Endothelial cell of umbilical vein (primary cell): ENCODE results near the gene CD44. TPM values are rescaled to one million over a fixed set of nuclear protein-coding genes. Genes with fewer than 3 reads are reported as not detected.
A peak's percentile ranks its signal among the peaks of the same experiment; 100 is the strongest.

ENCODE experiments used
- BruUV-seq: library from RNA; stranded (reverse); fragments of 400-500 nt; replicated peaks from 2 replicates; lab custom pipeline; 2021; lab: Mats Ljungman, UMichigan
- CTCF ChIA-PET: fragments of 300-600, 350-600 bp; sonication (Branson Sonifier 250); formaldehyde crosslinking; loops from one replicate; lab custom pipeline; 2021; ENCODE audit warnings: antibody characterized with exemption, inconsistent platforms; lab: Charles Lee
- POLR2A ChIA-PET: fragments of 300-600, 350-600 bp; sonication (Branson Sonifier 250); formaldehyde crosslinking; loops from one replicate; lab custom pipeline; 2021; ENCODE audit warnings: antibody characterized with exemption, inconsistent platforms; lab: Charles Lee
- DNase-seq: peaks from one replicate; pipeline ENCODE4 v3.0.0-alpha.2; 2011; ENCODE audit warnings: low read depth, low spot score
- FAIRE-seq: peaks from 2 replicates; lab custom pipeline; 2011; peaks lifted over from hg19 to GRCh38; lab: Jason Lieb, UNC
- H2AFZ ChIP-seq: 2 replicates; pipeline ENCODE4 v1.6.0; 2012; ENCODE audit warnings: low read depth, low read length, control low read depth, inconsistent platforms
- H3K27ac ChIP-seq: 2 replicates; pipeline ENCODE4 v1.5.1; 2011; ENCODE audit warnings: low read depth, mild to moderate bottlenecking, control low read depth, low read length, moderate library complexity; ENCODE audit not compliant: insufficient read depth
- H3K27me3 ChIP-seq, 2 experiments: 2 replicates each; pipeline versions ENCODE4 v1.6.0 to v1.6.1; 2011; ENCODE audit warnings: low read length in 2 of 2, mixed read lengths in 1 of 2; ENCODE audit not compliant: control insufficient read depth in 2 of 2, insufficient read depth in 2 of 2
- H3K36me3 ChIP-seq, 2 experiments: 2 replicates in 1 of 2; 3 replicates in 1 of 2; pipeline ENCODE4 v1.5.1; 2011; ENCODE audit warnings: low read length in 2 of 2, mild to moderate bottlenecking in 1 of 2, moderate library complexity in 1 of 2; ENCODE audit not compliant: control insufficient read depth in 2 of 2, insufficient read depth in 2 of 2; ENCODE audit errors: extremely low read depth in 1 of 2
- H3K4me1 ChIP-seq: 3 replicates; pipeline ENCODE4 v1.5.1; 2011; ENCODE audit warnings: mild to moderate bottlenecking, low read length; ENCODE audit not compliant: control insufficient read depth, insufficient read depth; ENCODE audit errors: extremely low read depth
- H3K4me2 ChIP-seq: 2 replicates; pipeline ENCODE4 v1.6.1; 2011; ENCODE audit warnings: low read length, control low read depth, mixed read lengths; ENCODE audit not compliant: insufficient read depth
- H3K4me3 ChIP-seq, 3 experiments: fragments of 200-600 bp in 1 of 3; sonication (generic), shearing (Covaris generic) in 1 of 3; replicated peaks in 1 of 3; 2 replicates each; pipeline ENCODE4 v1.5.1; 2011 to 2016; ENCODE audit warnings: control low read depth in 3 of 3, low read length in 3 of 3, mild to moderate bottlenecking in 2 of 3, inconsistent platforms in 1 of 3, low read depth in 1 of 3, moderate library complexity in 1 of 3; ENCODE audit not compliant: insufficient read depth in 1 of 3
- H3K79me2 ChIP-seq: 2 replicates; pipeline ENCODE4 v1.6.0; 2012; ENCODE audit warnings: low read length, inconsistent platforms; ENCODE audit not compliant: control insufficient read depth, insufficient read depth
- H3K9ac ChIP-seq: replicated peaks from 2 replicates; pipeline ENCODE3; 2011; ENCODE audit warnings: low read length, control low read depth; ENCODE audit not compliant: insufficient read depth; ENCODE audit errors: extremely low read depth
- H3K9me1 ChIP-seq: replicated peaks from 3 replicates; pipeline ENCODE4 v1.6.0; 2011; ENCODE audit warnings: mild to moderate bottlenecking, low read length; ENCODE audit not compliant: control insufficient read depth, insufficient read depth; ENCODE audit errors: extremely low read depth
- H3K9me3 ChIP-seq: replicated peaks from 2 replicates; pipeline ENCODE4 v1.5.1; 2012; ENCODE audit warnings: low read length, inconsistent platforms; ENCODE audit not compliant: control insufficient read depth, insufficient read depth
- H4K20me1 ChIP-seq: replicated peaks from 2 replicates; pipeline ENCODE3; 2011; ENCODE audit warnings: mild to moderate bottlenecking, low read length; ENCODE audit not compliant: control insufficient read depth, insufficient read depth; ENCODE audit errors: extremely low read depth
- EZH2 ChIP-seq: IDR thresholded peaks from 2 replicates; pipeline ENCODE4 v1.6.1; 2012; ENCODE audit warnings: borderline replicate concordance, low read depth, mild to moderate bottlenecking, moderate library complexity, low read length, inconsistent platforms; ENCODE audit not compliant: severe bottlenecking
- FOS ChIP-seq: IDR thresholded peaks from 2 replicates; pipeline ENCODE4 v1.6.1; 2011; ENCODE audit warnings: mild to moderate bottlenecking, low read length, moderate library complexity, borderline replicate concordance; ENCODE audit not compliant: insufficient read depth
- GATA2 ChIP-seq: IDR thresholded peaks from 2 replicates; pipeline ENCODE4 v1.7.0; 2011; ENCODE audit warnings: low read depth, mild to moderate bottlenecking, moderate library complexity, mixed read lengths, low read length; ENCODE audit not compliant: insufficient read length, insufficient read depth
- JUN ChIP-seq: IDR thresholded peaks from 2 replicates; pipeline ENCODE4 v1.6.1; 2011; ENCODE audit warnings: borderline replicate concordance, low read depth; ENCODE audit not compliant: insufficient read length, insufficient read depth
- MYC ChIP-seq: IDR thresholded peaks from one replicate; pipeline ENCODE4 v1.6.1; 2011; ENCODE audit warnings: mild to moderate bottlenecking, low read depth, low read length
- POLR2A ChIP-seq: IDR thresholded peaks from 2 replicates; pipeline ENCODE4 v1.6.1; 2012; ENCODE audit warnings: low read depth, mild to moderate bottlenecking, control low read depth, low read length
- POLR2AphosphoS5 ChIP-seq: IDR thresholded peaks from 2 replicates; pipeline ENCODE4 v1.6.1; 2012; ENCODE audit warnings: low read depth, mild to moderate bottlenecking, control low read depth, low read length, moderate library complexity; ENCODE audit not compliant: insufficient read depth
- dilution Hi-C: fragments of 300-500 bp; cut with MboI; formaldehyde crosslinking; loops from one replicate; pipeline ENCODE4 v1.15.0; 2019; ENCODE audit warnings: low sequenced_read_pairs; ENCODE audit not compliant: extremely low pct_ligation_motif_present
- intact Hi-C: fragments of 100-400 bp; cut with micrococcal nuclease; formaldehyde crosslinking; loops from one replicate; pipeline ENCODE4 v1.10.0; 2022
- polyA plus RNA-seq, 4 experiments: library from polyadenylated mRNA; depleted of rRNA in 3 of 4; stranded (reverse) in 3 of 4; unstranded in 1 of 4; fragments of >200 nt; gene quantifications; 2 replicates each; pipeline versions ENCODE4 v1.2.1 to v1.2.3, GENCODE V29; 2011 to 2012; ENCODE audit warnings: missing spikeins in 1 of 4
- total RNA-seq: library from RNA; stranded (reverse); gene quantifications from 2 replicates; pipeline ENCODE4 v1.2.3, GENCODE V29; 2021
- TF ChIP-seq, protein P1 (sequence below), 2 donors: IDR thresholded peaks; 1 replicate in 1 of 2; 2 replicates in 1 of 2; pipeline ENCODE4 v1.5.1; 2011; ENCODE audit warnings: low read length in 2 of 2, mild to moderate bottlenecking in 2 of 2, moderate library complexity in 2 of 2, control low read depth in 1 of 2, inconsistent platforms in 1 of 2, low read depth in 1 of 2; ENCODE audit not compliant: insufficient read depth in 1 of 2; ENCODE audit errors: extremely low read depth in 1 of 2
- TF ChIP-seq, protein P2 (sequence below): IDR thresholded peaks from 2 replicates; pipeline ENCODE4 v1.6.1; 2011; ENCODE audit not compliant: insufficient read depth, insufficient read length

CD44 gene
- total and polyA plus RNA-seq, 2 donors (not counting 3 experiments of a cell fraction or from before 2014, with no cell fraction given), result 25.5 to 26.3 TPM

- dilution Hi-C loops (no loop called here), intact Hi-C loops (loop anchor here (2.0 to 5.0 kb wide), 5 partner anchors 28 to 162 kb away; no protein-coding TSS in a partner anchor)
- H3K4me3 ChIP-seq, result peak overlapping the region; percentile 53 to 64 (median 57)
- H4K20me1 ChIP-seq, result no peaks in the 10 kb centered on the region
- no peaks in the 10 kb centered on the region for H3K9me3 ChIP-seq
- H3K9ac ChIP-seq, result peak overlapping the region; percentile 69
- H3K79me2 ChIP-seq, result peaks cover 50% of the 10 kb centered on the region
- no TSS peak for BruUV-seq
- peak overlapping the region; percentile 18 for H3K27ac ChIP-seq
- no peaks in the 10 kb centered on the region for H3K36me3 ChIP-seq
- H3K27me3 ChIP-seq, result peaks cover 0 to 15% of the 10 kb centered on the region in 2 experiments
- peak overlapping the region; percentile 39 for H3K4me2 ChIP-seq
- POLR2A ChIA-PET, result no interaction called here
- H3K4me1 ChIP-seq, result peaks cover 19% of the 10 kb centered on the region
- no peak for DNase-seq
- CTCF ChIA-PET, result interaction anchor here (0.8 to 3.7 kb wide), 8 partner anchors 25 to 213 kb away, joined by 3 to 20 read pairs (median 4); no protein-coding TSS in a partner anchor
- no peak for FAIRE-seq
- no peaks in the 10 kb centered on the region for H3K9me1 ChIP-seq
- H2AFZ ChIP-seq, result peak overlapping the region; percentile 87
- TF ChIP-seq POLR2AphosphoS5 (no peak), MYC (no peak), GATA2 (no peak), FOS (no peak), EZH2 (no peak), POLR2A (no peak), JUN (no peak)
- TF ChIP-seq, protein P1, sequence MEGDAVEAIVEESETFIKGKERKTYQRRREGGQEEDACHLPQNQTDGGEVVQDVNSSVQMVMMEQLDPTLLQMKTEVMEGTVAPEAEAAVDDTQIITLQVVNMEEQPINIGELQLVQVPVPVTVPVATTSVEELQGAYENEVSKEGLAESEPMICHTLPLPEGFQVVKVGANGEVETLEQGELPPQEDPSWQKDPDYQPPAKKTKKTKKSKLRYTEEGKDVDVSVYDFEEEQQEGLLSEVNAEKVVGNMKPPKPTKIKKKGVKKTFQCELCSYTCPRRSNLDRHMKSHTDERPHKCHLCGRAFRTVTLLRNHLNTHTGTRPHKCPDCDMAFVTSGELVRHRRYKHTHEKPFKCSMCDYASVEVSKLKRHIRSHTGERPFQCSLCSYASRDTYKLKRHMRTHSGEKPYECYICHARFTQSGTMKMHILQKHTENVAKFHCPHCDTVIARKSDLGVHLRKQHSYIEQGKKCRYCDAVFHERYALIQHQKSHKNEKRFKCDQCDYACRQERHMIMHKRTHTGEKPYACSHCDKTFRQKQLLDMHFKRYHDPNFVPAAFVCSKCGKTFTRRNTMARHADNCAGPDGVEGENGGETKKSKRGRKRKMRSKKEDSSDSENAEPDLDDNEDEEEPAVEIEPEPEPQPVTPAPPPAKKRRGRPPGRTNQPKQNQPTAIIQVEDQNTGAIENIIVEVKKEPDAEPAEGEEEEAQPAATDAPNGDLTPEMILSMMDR (IDR thresholded peaks at IDR 0.05; ENCODE audit: extremely low read depth in 1 of 2, insufficient read depth in 1 of 2, low read depth in 1 of 2, low read length in 2 of 2), result no peak
- TF ChIP-seq, protein P2, sequence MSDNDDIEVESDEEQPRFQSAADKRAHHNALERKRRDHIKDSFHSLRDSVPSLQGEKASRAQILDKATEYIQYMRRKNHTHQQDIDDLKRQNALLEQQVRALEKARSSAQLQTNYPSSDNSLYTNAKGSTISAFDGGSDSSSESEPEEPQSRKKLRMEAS, result no peak
Observed at GRCh38 chr11:35138606-35138942, 397 bp upstream of the CD44 start.
